ENCODE data around the gene TRIM44.

Gene TRIM44

GRCh38 chr11:35671396-35672127 lies 9.0 kb downstream of the TRIM44 start:
- no peak for DNase-seq (ENCODE audit: low read depth, low spot score)

GRCh38 chr11:35672608-35673007 lies 10.0 kb downstream of the TRIM44 start:
- DNase-seq (ENCODE audit: low read depth, low spot score) = no peak

- peak; percentile 37 for DNase-seq (ENCODE audit: low read depth, low spot score)
Measured at GRCh38 chr11:35675901-35676610, 13.5 kb downstream of the TRIM44 start.

GRCh38 chr11:35676611-35676965 lies 14.0 kb downstream of the TRIM44 start:
- no peak for DNase-seq (ENCODE audit: low read depth, low spot score)

- DNase-seq (ENCODE audit: low read depth, low spot score) = no peak
Measured at GRCh38 chr11:35677904-35678303, 15.3 kb downstream of the TRIM44 start.

- no peak for DNase-seq (ENCODE audit: low read depth, low spot score)
Measured at GRCh38 chr11:35678471-35678870, 15.9 kb downstream of the TRIM44 start.

GRCh38 chr11:35678975-35679374 lies 16.4 kb downstream of the TRIM44 start:
- DNase-seq (ENCODE audit: low read depth, low spot score) = no peak

GRCh38 chr11:35680506-35680905 lies 17.9 kb downstream of the TRIM44 start:
- DNase-seq (ENCODE audit: low read depth, low spot score) = no peak

GRCh38 chr11:35681163-35681767 lies 18.7 kb downstream of the TRIM44 start:
- no peak for DNase-seq (ENCODE audit: low read depth, low spot score)

GRCh38 chr11:35682230-35683173 lies 19.9 kb downstream of the TRIM44 start:
- no peak for DNase-seq (ENCODE audit: low read depth, low spot score)

GRCh38 chr11:35683728-35684339 lies 21.3 kb downstream of the TRIM44 start:
- no peak for DNase-seq (ENCODE audit: low read depth, low spot score)

- no peak for DNase-seq (ENCODE audit: low read depth, low spot score)
Measured at GRCh38 chr11:35688023-35688422, 25.4 kb downstream of the TRIM44 start.

GRCh38 chr11:35689081-35689996 lies 26.8 kb downstream of the TRIM44 start:
- no peak for DNase-seq (ENCODE audit: low read depth, low spot score)

GRCh38 chr11:35702126-35702525 lies 39.6 kb downstream of the TRIM44 start:
- no peak for DNase-seq (ENCODE audit: low read depth, low spot score)

GRCh38 chr11:35709376-35709775 lies 46.8 kb downstream of the TRIM44 start:
- no peak for DNase-seq (ENCODE audit: low read depth, low spot score)

GRCh38 chr11:35711173-35711910 lies 48.8 kb downstream of the TRIM44 start:
- DNase-seq (ENCODE audit: low read depth, low spot score) = no peak

- DNase-seq (ENCODE audit: low read depth, low spot score) = no peak
Measured at GRCh38 chr11:35711924-35712323, 49.3 kb downstream of the TRIM44 start.

- no peak for DNase-seq (ENCODE audit: low read depth, low spot score)
Measured at GRCh38 chr11:35712533-35712932, 50.0 kb downstream of the TRIM44 start.

- no peak for DNase-seq (ENCODE audit: low read depth, low spot score)
Measured at GRCh38 chr11:35714882-35715627, 52.5 kb downstream of the TRIM44 start.
